Upper lobe of left lung (tissue), 6 donors: ENCODE results near the gene OTUD3. TPM values are rescaled to one million over a fixed set of nuclear protein-coding genes. Genes with fewer than 3 reads are reported as not detected.

Experiments used
- ATAC-seq, 2 donors: fragments of 200-7000 bp; cut with Tn5 transposase; one replicate each; pipeline ENCODE4 v1.9.1; 2022; ENCODE audit warnings: mild to moderate bottlenecking in 2 of 2, moderate library complexity in 2 of 2; ENCODE audit not compliant: low FRiP score in 2 of 2
- DNase-seq, 2 donors: peaks; one replicate each; pipeline ENCODE4 v3.0.0-alpha.2; 2019 to 2020
- H3K27ac ChIP-seq, 4 donors: fragments of 200-600 bp; sonication (generic); one replicate each; pipeline ENCODE4 v1.5.1; 2016 to 2019
- H3K27me3 ChIP-seq, 4 donors: fragments of 200-600 bp; sonication (generic); one replicate each; pipeline ENCODE4 v1.5.1; 2017 to 2019
- H3K36me3 ChIP-seq, 4 donors: fragments of 200-600 bp; sonication (generic); one replicate each; pipeline ENCODE4 v1.5.1; 2016 to 2019
- H3K4me1 ChIP-seq, 4 donors: fragments of 200-600 bp; sonication (generic); one replicate each; pipeline ENCODE4 v1.5.1; 2018 to 2019
- H3K4me3 ChIP-seq, 4 donors: fragments of 200-600 bp; sonication (generic); one replicate each; pipeline ENCODE4 v1.5.1; 2017 to 2019; ENCODE audit warnings: mild to moderate bottlenecking in 2 of 4, moderate library complexity in 1 of 4
- H3K9me3 ChIP-seq, 4 donors: fragments of 200-600 bp; sonication (generic); one replicate each; pipeline ENCODE4 v1.5.1; 2018 to 2019
- CTCF ChIP-seq, 6 experiments: fragments of 450-650 bp in 4 of 6; fragments of 200-600 bp in 2 of 6; sonication (generic) in 2 of 6; IDR thresholded peaks; one replicate each; pipeline ENCODE4 v1.5.1; 2016 to 2019; ENCODE audit warnings: antibody characterized with exemption in 6 of 6
- EP300 ChIP-seq, 4 donors: sonication (generic); formaldehyde crosslinking; IDR thresholded peaks; one replicate each; pipeline ENCODE4 v1.5.1; 2017; ENCODE audit warnings: antibody characterized with exemption in 4 of 4, control low read depth in 2 of 4
- POLR2A ChIP-seq, 4 donors: fragments of 450-650 bp; IDR thresholded peaks; one replicate each; pipeline ENCODE4 v1.5.1; 2016 to 2017; ENCODE audit warnings: antibody characterized with exemption in 4 of 4, mild to moderate bottlenecking in 2 of 4
- POLR2AphosphoS5 ChIP-seq, 2 donors: sonication (generic); formaldehyde crosslinking; IDR thresholded peaks; one replicate each; pipeline ENCODE4 v1.5.1; 2017; ENCODE audit warnings: antibody characterized with exemption in 2 of 2
- WGBS, 2 donors: methylation state at CpG; one replicate each; pipeline ENCODE4 v1.1.5; 2017 to 2018; 5-methylcytosine and 5-hydroxymethylcytosine counted together
- total RNA-seq, 6 donors: library from RNA; depleted of rRNA in 4 of 6; stranded (reverse); fragments of >200 nt in 4 of 6; gene quantifications; one replicate each; pipeline versions ENCODE4 v1.1.0 to v1.2.1, GENCODE V29; 2016 to 2021
- donor health status: DM: no; HTN: no; CAD: no; lungs with moderate emphysema.
- donor health status: DM: no; HTN: yes; CAD: no; lungs with severe emphysema.

Gene OTUD3
- total RNA-seq, 6 donors from 2014 or later: 3.1 to 8.6 (median 6.9) TPM

- H3K9me3 ChIP-seq: no peaks in the 10 kb centered on the region
- no peaks in the 10 kb centered on the region for H3K36me3 ChIP-seq
- no peak overlapping the region for H3K4me3 ChIP-seq
- ATAC-seq (no peak), DNase-seq (no peak)
- no peaks in the 10 kb centered on the region for H3K27me3 ChIP-seq
- 86 to 95% methylated on average over 1 of the region's 1 CpG for WGBS, 2 donors
- no peak overlapping the region for H3K27ac ChIP-seq
- TF ChIP-seq POLR2AphosphoS5 (IDR thresholded peaks at IDR 0.05) (no peak), CTCF (IDR thresholded peaks at IDR 0.05) (no peak), POLR2A (IDR thresholded peaks at IDR 0.05) (no peak), EP300 (IDR thresholded peaks at IDR 0.05) (no peak)
- no peaks in the 10 kb centered on the region for H3K4me1 ChIP-seq
Observed at GRCh38 chr1:19852036-19852435, 30.2 kb upstream of the OTUD3 start.

GRCh38 chr1:19854866-19855265 lies 27.3 kb upstream of the OTUD3 start:
- H3K36me3 ChIP-seq: no peaks in the 10 kb centered on the region
- DNase-seq: no peak
- H3K27me3 ChIP-seq: no peaks in the 10 kb centered on the region
- no peak overlapping the region for H3K4me3 ChIP-seq
- no peak overlapping the region for H3K27ac ChIP-seq
- no peaks in the 10 kb centered on the region for H3K4me1 ChIP-seq
- TF ChIP-seq POLR2A (IDR thresholded peaks at IDR 0.05) (no peak), POLR2AphosphoS5 (IDR thresholded peaks at IDR 0.05) (no peak), CTCF (IDR thresholded peaks at IDR 0.05) (no peak), EP300 (IDR thresholded peaks at IDR 0.05) (no peak)
- no peak for ATAC-seq
- H3K9me3 ChIP-seq: no peaks in the 10 kb centered on the region

DNA sequence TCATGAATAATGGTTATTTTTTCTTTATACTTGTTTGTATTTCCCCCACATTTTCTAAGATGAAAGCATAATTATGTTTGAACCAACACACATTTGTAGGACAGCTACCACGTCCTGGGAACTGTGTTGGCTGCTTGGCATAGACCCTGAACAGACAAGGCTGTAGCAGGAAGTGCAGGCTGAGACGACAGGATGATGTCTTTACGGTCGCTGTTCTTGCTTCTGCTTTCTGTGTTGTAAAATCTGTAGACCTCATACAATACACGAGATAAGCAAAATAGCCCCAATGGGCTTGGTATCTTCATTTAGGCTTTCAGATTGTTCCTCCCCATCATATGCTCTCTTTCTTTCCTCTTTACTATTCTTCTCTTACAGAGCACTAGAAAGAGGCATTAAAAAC lies 23.3 kb upstream of the OTUD3 start:
- no peaks in the 10 kb centered on the region for H3K36me3 ChIP-seq

GRCh38 chr1:19859876-19860275 lies 22.3 kb upstream of the OTUD3 start:
- Histone ChIP-seq H3K9me3 (no peaks in the 10 kb centered on the region), H3K4me3 (no peak overlapping the region), H3K27me3 (no peaks in the 10 kb centered on the region), H3K36me3 (no peaks in the 10 kb centered on the region), H3K27ac (no peak overlapping the region), H3K4me1 (no peaks in the 10 kb centered on the region)
- TF ChIP-seq CTCF (IDR thresholded peaks at IDR 0.05) (no peak), EP300 (IDR thresholded peaks at IDR 0.05) (no peak), POLR2AphosphoS5 (IDR thresholded peaks at IDR 0.05) (no peak), POLR2A (IDR thresholded peaks at IDR 0.05) (no peak)
- no peak for DNase-seq
- WGBS, 2 donors: 80 to 81% methylated on average over 2 of the region's 2 CpGs
- ATAC-seq: no peak

More for the DNA sequence above, 23.3 kb upstream of the OTUD3 start:
- no peak overlapping the region for H3K27ac ChIP-seq
- H3K9me3 ChIP-seq: no peaks in the 10 kb centered on the region
- H3K4me1 ChIP-seq: no peaks in the 10 kb centered on the region
- DNase-seq: no peak
- no peak overlapping the region for H3K4me3 ChIP-seq
- H3K27me3 ChIP-seq: no peaks in the 10 kb centered on the region
- TF ChIP-seq POLR2AphosphoS5 (IDR thresholded peaks at IDR 0.05) (no peak), POLR2A (IDR thresholded peaks at IDR 0.05) (no peak), CTCF (IDR thresholded peaks at IDR 0.05) (no peak), EP300 (IDR thresholded peaks at IDR 0.05) (no peak)
- no peak for ATAC-seq
- whole genome bisulfite sequencing, 2 donors: 15 to 23% methylated on average over 5 of the region's 5 CpGs

- no peak for TF ChIP-seq CTCF (IDR thresholded peaks at IDR 0.05)
- TF ChIP-seq POLR2AphosphoS5 (IDR thresholded peaks at IDR 0.05): no peak
- TF ChIP-seq POLR2A (IDR thresholded peaks at IDR 0.05): no peak
- TF ChIP-seq EP300 (IDR thresholded peaks at IDR 0.05): no peak
- Histone ChIP-seq H3K27ac (no peak overlapping the region), H3K27me3 (no peaks in the 10 kb centered on the region), H3K36me3 (no peaks in the 10 kb centered on the region), H3K9me3 (peaks cover 0 to 2% (median 0%) of the 10 kb centered on the region in 4 donors), H3K4me3 (no peak overlapping the region), H3K4me1 (no peaks in the 10 kb centered on the region)
- WGBS, 2 donors: 53 to 83% methylated on average over 2 of the region's 2 CpGs
- no peak for ATAC-seq
- no peak for DNase-seq
Observed at GRCh38 chr1:19860418-19860817, 21.8 kb upstream of the OTUD3 start.
